HG02884 (cell line): ENCODE data around the gene OLIG2.

Experiments
- ATAC-seq: cut with Tn5 transposase; IDR thresholded peaks from one replicate; pipeline ENCODE4 v1.9.1; 2021; ENCODE audit warnings: mild to moderate bottlenecking, moderate library complexity; ENCODE audit not compliant: unreplicated experiment

Gene OLIG2

GRCh38 chr21:33032434-33033047, 6.8 kb downstream of the OLIG2 start:
- no peak for ATAC-seq

- ATAC-seq: no peak
These were observed 7.6 kb downstream of the OLIG2 start for GRCh38 chr21:33033094-33033951.

GRCh38 chr21:33033961-33034413, 8.3 kb downstream of the OLIG2 start:
- ATAC-seq: no peak

- no peak for ATAC-seq
These were observed 9.4 kb downstream of the OLIG2 start for GRCh38 chr21:33035147-33035546.

- no peak for ATAC-seq
These were observed 10.9 kb downstream of the OLIG2 start for GRCh38 chr21:33036430-33037162.

- ATAC-seq: no peak
These were observed 11.8 kb downstream of the OLIG2 start for GRCh38 chr21:33037501-33037900.

GRCh38 chr21:33039536-33039935, 13.8 kb downstream of the OLIG2 start:
- ATAC-seq: no peak

- ATAC-seq: no peak
These were observed 14.5 kb downstream of the OLIG2 start for GRCh38 chr21:33040215-33040614.

- no peak for ATAC-seq
These were observed 16.2 kb downstream of the OLIG2 start for GRCh38 chr21:33041981-33042380.

- ATAC-seq: no peak
These were observed 17.1 kb downstream of the OLIG2 start for GRCh38 chr21:33042812-33043211.

GRCh38 chr21:33046455-33046854, 20.7 kb downstream of the OLIG2 start:
- no peak for ATAC-seq

- ATAC-seq: no peak
These were observed 21.5 kb downstream of the OLIG2 start for GRCh38 chr21:33047231-33047630.

GRCh38 chr21:33051925-33052324, 26.2 kb downstream of the OLIG2 start:
- ATAC-seq: no peak

GRCh38 chr21:33053951-33054350, 28.2 kb downstream of the OLIG2 start:
- no peak for ATAC-seq

GRCh38 chr21:33055991-33056390, 30.3 kb downstream of the OLIG2 start:
- ATAC-seq: no peak

GRCh38 chr21:33057385-33057940, 31.7 kb downstream of the OLIG2 start:
- no peak for ATAC-seq

- ATAC-seq: no peak
These were observed 32.8 kb downstream of the OLIG2 start for GRCh38 chr21:33058527-33058926.

- no peak for ATAC-seq
These were observed 33.2 kb downstream of the OLIG2 start for GRCh38 chr21:33058957-33059356.

- ATAC-seq: no peak
These were observed 33.7 kb downstream of the OLIG2 start for GRCh38 chr21:33059380-33059841.

- no peak for ATAC-seq
These were observed 35.5 kb downstream of the OLIG2 start for GRCh38 chr21:33061233-33061632.

GRCh38 chr21:33063375-33063883, 37.7 kb downstream of the OLIG2 start:
- ATAC-seq: no peak
